GM12865 (cell line): Measurements from ENCODE around the gene NEB.

Source experiments
- DNase-seq: peaks from one replicate; pipeline ENCODE4 v3.0.0; 2010; ENCODE audit warnings: low read depth
- H3K4me3 ChIP-seq: 2 replicates; pipeline ENCODE4 v1.5.1; 2011; ENCODE audit warnings: mild to moderate bottlenecking, low read depth, low read length, control low read depth
- TF ChIP-seq, protein P1 (sequence below): IDR thresholded peaks from 2 replicates; pipeline ENCODE4 v1.5.1; 2011; ENCODE audit warnings: low read length, control low read depth, low read depth, inconsistent platforms; ENCODE audit not compliant: insufficient read depth; ENCODE audit errors: missing control alignments

The NEB gene

DNA sequence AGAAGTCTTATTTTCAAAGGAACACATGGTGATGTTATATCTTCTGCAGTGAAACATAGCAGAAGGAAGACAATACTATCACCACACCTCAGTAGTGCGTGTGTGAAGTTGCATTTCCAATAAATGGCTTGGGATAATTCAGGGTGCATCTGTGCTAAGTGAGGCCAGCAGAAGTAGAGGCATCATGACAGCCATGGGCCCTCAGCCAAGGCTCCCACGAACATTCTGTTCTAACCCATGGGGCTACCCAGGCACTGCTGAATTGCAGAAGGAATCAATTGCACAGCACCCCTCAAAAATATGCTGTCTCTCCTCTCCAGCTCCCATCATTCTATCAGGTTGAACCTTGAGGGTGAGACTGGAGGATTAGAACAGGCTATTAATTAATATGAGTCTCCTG lies 185.1 kb downstream of the NEB start:
- H3K4me3 ChIP-seq, result no peak overlapping the region
- no peak for DNase-seq
- TF ChIP-seq, protein P1, sequence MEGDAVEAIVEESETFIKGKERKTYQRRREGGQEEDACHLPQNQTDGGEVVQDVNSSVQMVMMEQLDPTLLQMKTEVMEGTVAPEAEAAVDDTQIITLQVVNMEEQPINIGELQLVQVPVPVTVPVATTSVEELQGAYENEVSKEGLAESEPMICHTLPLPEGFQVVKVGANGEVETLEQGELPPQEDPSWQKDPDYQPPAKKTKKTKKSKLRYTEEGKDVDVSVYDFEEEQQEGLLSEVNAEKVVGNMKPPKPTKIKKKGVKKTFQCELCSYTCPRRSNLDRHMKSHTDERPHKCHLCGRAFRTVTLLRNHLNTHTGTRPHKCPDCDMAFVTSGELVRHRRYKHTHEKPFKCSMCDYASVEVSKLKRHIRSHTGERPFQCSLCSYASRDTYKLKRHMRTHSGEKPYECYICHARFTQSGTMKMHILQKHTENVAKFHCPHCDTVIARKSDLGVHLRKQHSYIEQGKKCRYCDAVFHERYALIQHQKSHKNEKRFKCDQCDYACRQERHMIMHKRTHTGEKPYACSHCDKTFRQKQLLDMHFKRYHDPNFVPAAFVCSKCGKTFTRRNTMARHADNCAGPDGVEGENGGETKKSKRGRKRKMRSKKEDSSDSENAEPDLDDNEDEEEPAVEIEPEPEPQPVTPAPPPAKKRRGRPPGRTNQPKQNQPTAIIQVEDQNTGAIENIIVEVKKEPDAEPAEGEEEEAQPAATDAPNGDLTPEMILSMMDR, result no peak

DNA sequence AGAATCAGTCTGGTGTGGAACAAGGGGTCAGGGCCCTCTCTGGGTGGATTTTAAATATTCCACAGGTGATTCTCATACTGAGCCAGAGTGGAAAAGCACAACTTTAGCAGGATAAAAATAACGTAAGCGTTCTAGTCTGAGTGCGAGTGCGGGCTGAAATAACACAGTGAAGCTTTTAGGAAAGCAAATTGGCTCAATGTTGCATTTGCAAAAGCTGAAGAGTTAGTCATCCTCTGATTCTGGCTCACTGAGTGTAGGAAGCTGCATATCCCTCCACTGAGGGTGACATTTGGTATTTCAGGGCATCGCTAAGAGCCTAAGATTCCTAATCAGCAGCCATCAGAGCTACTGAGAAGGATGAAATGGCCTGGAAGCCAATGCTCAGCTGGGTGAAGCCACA lies 189.8 kb downstream of the NEB start:
- DNase-seq, result no peak
- no peak overlapping the region for H3K4me3 ChIP-seq
- TF ChIP-seq, protein P1, result no peak

DNA sequence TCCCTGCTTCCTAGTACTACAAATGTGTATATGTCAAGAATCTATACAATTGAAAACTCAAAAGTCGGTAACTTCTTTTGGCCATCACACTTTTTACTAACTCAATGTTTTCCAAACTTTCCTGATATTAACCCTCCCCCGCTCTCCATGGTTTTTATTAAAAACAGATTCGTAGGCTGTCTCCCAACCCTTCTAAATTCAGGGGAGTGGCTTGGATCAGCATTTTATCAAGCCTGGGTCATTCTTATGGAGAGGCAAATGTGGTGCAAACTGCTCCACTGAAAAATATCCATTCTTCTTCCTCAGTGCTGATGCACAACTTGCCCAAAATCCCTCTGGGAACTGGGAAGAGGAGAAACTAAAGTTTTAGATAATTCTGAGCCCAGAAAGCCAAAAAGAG lies 190.4 kb downstream of the NEB start:
- TF ChIP-seq, protein P1, result no peak

DNA sequence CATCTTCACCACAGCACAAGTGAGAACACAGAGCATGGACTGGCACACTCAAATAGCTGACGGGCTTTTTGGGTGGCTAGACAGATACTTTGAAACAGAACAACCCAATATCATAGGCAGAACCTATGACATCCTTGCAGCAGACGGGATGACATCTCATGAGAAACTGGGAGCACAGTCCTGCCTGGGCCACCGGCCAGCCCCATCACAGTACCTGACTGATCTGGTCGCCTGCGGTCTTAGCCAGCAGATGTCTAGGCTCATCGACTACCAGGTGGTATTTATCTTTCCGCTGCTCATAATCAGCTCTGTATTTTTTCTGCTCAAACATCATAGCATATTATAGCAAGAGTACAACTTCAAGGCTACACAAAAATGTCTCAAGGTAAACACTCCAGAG lies 200.3 kb downstream of the NEB start:
- no peak for DNase-seq
- no peak overlapping the region for H3K4me3 ChIP-seq
- TF ChIP-seq, protein P1, result no peak

More for the DNA sequence above, 190.4 kb downstream of the NEB start:
- no peak overlapping the region for H3K4me3 ChIP-seq
- no peak for DNase-seq

DNA sequence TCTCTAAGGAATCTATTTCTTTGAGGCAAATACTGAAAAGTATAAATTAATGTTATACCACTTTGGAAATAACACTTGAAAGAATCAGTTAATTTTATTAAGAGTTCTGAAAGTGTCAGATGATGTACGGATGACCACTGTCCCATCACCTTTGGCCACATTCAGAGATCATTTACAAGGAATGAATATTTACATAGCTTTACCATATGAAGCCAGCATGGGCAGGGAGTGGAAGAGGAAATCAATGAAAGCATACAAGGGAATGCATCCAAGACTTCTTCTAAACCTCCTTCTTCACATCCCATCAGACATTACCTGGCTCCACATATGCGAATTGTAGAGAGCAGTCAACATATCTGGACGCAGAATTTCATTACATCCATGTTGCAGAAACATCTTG lies 201.1 kb downstream of the NEB start:
- no peak for DNase-seq
- TF ChIP-seq, protein P1, result no peak
- H3K4me3 ChIP-seq, result no peak overlapping the region

DNA sequence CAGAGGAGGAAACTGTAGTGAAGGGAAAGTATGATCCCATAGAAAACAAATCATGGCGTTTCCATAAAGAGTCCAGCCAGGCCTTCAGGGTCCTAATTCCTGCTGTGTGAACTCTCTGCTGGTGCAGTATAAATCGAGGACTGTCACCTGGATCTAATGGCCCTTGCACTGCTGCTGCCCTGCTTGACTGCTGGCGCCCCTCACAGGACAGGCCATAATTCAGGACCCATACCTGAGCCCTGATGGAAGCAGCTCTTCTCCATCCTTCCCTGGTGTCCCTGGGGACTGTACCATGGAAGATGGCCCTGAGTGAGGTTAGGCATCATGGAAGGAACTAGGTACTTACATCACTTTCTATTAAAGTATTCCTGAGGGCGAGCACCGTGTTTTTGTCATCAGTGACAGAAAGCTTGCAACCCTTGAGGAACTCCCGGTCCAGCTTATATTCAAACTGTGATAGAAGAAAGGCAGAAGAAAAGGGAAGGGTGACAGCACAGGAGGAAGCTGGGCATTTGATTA lies 207.6 kb downstream of the NEB start:
- H3K4me3 ChIP-seq, result no peak overlapping the region
- TF ChIP-seq, protein P1, result no peak
- no peak for DNase-seq

DNA sequence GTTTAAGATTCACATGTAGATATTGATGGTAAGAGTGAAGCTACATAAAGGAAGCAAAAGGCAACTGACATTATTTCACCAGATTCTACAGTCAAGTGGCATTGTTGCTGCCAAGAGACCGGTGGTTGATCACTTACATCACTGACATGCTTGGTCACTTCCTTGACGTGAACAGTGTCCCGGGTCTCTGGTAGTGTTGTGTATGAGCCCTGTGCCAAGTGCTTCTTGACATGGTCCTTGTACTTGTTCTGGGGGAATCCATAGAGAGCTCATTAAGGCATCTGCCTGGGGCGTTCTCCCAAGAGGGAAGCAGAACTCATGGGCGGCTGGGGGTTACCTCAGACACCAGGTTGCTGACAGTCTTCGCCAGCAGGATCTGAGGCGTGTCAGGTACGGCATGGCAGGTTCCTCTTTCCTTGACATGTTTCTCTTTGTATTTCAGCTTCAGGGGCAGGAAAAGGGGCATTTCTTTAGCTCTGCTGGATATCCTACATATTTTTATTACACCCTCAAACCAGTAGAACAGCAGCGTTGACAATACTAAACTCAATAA lies 208.4 kb downstream of the NEB start:
- DNase-seq, result no peak
- H3K4me3 ChIP-seq, result no peak overlapping the region
- TF ChIP-seq, protein P1, result no peak
